SK-N-SH (cell line): ENCODE measurements around the gene DYNC2LI1. TPM values are rescaled to one million over a fixed set of nuclear protein-coding genes. Genes with fewer than 3 reads are reported as not detected.

Source experiments
- CTCF ChIA-PET: fragments of 300-600, 350-600 bp; formaldehyde crosslinking; extraction: SDS; loops from one replicate; lab custom pipeline; 2021; lab: Yijun Ruan, JAX
- POLR2A ChIA-PET: fragments of 350-600 bp; sonication (Branson Sonifier 250); formaldehyde crosslinking; extraction: SDS; loops from one replicate; lab custom pipeline; 2020; ENCODE audit warnings: antibody characterized with exemption, inconsistent platforms; lab: Yijun Ruan, JAX
- DNase-seq: peaks from one replicate; pipeline ENCODE4 v3.0.0; 2012
- H2AFZ ChIP-seq: fragments of 200-600 bp; sonication (generic); 2 replicates; pipeline ENCODE4 v1.8.1; 2016; ENCODE audit warnings: antibody characterized with exemption, mild to moderate bottlenecking, low read depth
- H3F3A ChIP-seq: fragments of 200-600 bp; sonication (generic); replicated peaks from 2 replicates; pipeline ENCODE3; 2016; ENCODE audit warnings: antibody characterized with exemption, mild to moderate bottlenecking; ENCODE audit not compliant: insufficient read depth
- H3K27ac ChIP-seq, 2 experiments: fragments of 200-500 bp in 1 of 2; fragments of 200-600 bp in 1 of 2; sonication (Bioruptor generic) in 1 of 2; sonication (generic), shearing (Covaris generic) in 1 of 2; 2 replicates each; pipeline versions ENCODE4 v1.5.1 to v1.6.1; 2014 to 2016; ENCODE audit warnings: low read depth in 2 of 2, inconsistent platforms in 1 of 2, low read length in 1 of 2, mild to moderate bottlenecking in 1 of 2, mixed read lengths in 1 of 2
- H3K27me3 ChIP-seq: fragments of 200-600 bp; sonication (generic), shearing (Covaris generic); 2 replicates; pipeline ENCODE4 v1.6.1; 2016; ENCODE audit warnings: mixed run types; ENCODE audit not compliant: insufficient read depth
- H3K36me3 ChIP-seq, 2 experiments: fragments of 200-500 bp in 1 of 2; fragments of 200-600 bp in 1 of 2; sonication (Bioruptor generic) in 1 of 2; sonication (generic) in 1 of 2; replicated peaks in 1 of 2; 2 replicates each; pipeline versions ENCODE3 to v1.5.1; 2014 to 2016; ENCODE audit warnings: low read length in 1 of 2, mild to moderate bottlenecking in 1 of 2; ENCODE audit not compliant: insufficient read depth in 2 of 2, control insufficient read depth in 1 of 2
- H3K4me1 ChIP-seq, 2 experiments: fragments of 200-500 bp in 1 of 2; fragments of 200-600 bp in 1 of 2; sonication (Bioruptor generic) in 1 of 2; sonication (generic), shearing (Covaris generic) in 1 of 2; 2 replicates each; pipeline versions ENCODE4 v1.5.1 to v1.6.1; 2014 to 2016; ENCODE audit warnings: low read depth in 1 of 2, low read length in 1 of 2, mixed run types in 1 of 2; ENCODE audit not compliant: insufficient read depth in 2 of 2, control insufficient read depth in 1 of 2
- H3K4me2 ChIP-seq: fragments of 200-600 bp; sonication (generic), shearing (Covaris generic); 2 replicates; pipeline ENCODE4 v1.6.1; 2017; ENCODE audit warnings: mixed run types
- H3K4me3 ChIP-seq, 2 experiments: fragments of 200-500 bp in 1 of 2; fragments of 200-600 bp in 1 of 2; sonication (Bioruptor generic) in 1 of 2; sonication (generic), shearing (Covaris generic) in 1 of 2; 2 replicates each; pipeline versions ENCODE4 v1.5.1 to v1.8.1; 2014 to 2016; ENCODE audit warnings: low read depth in 2 of 2, inconsistent platforms in 1 of 2, low read length in 1 of 2, mild to moderate bottlenecking in 1 of 2, mixed read lengths in 1 of 2, moderate library complexity in 1 of 2
- H3K79me2 ChIP-seq: fragments of 200-600 bp; sonication (generic); 2 replicates; pipeline ENCODE4 v1.8.1; 2017; ENCODE audit warnings: mild to moderate bottlenecking; ENCODE audit not compliant: insufficient read depth
- H3K9ac ChIP-seq: fragments of 200-600 bp; sonication (generic); 2 replicates; pipeline ENCODE4 v1.6.1; 2017; ENCODE audit warnings: mixed run types
- H3K9me2 ChIP-seq: fragments of 200-600 bp; sonication (generic); 2 replicates; pipeline ENCODE4 v1.6.1; 2017; ENCODE audit warnings: mixed run types
- H3K9me3 ChIP-seq: fragments of 200-600 bp; sonication (generic); 2 replicates; pipeline ENCODE4 v1.6.1; 2017; ENCODE audit warnings: mixed run types, mild to moderate bottlenecking, moderate library complexity
- H4K20me1 ChIP-seq: fragments of 200-600 bp; sonication (generic); 2 replicates; pipeline ENCODE4 v1.6.1; 2017; ENCODE audit warnings: mild to moderate bottlenecking, mixed run types; ENCODE audit not compliant: insufficient read depth
- FOSL2 ChIP-seq: IDR thresholded peaks from 2 replicates; pipeline ENCODE4 v1.4.0; 2012; ENCODE audit warnings: low read depth, mild to moderate bottlenecking, moderate library complexity, borderline replicate concordance
- IRF3 ChIP-seq: fragments of 150-350 bp; IDR thresholded peaks from 2 replicates; pipeline ENCODE4 v1.6.1; 2016; ENCODE audit warnings: mild to moderate bottlenecking, low read depth, low read length
- JUND ChIP-seq: IDR thresholded peaks from 2 replicates; pipeline ENCODE4 v1.4.0; 2012
- MXI1 ChIP-seq: IDR thresholded peaks from 2 replicates; pipeline ENCODE4 v1.6.1; 2012; ENCODE audit warnings: mild to moderate bottlenecking, low read depth, low read length, improper control_type of control experiment
- NRF1 ChIP-seq: IDR thresholded peaks from 2 replicates; pipeline ENCODE4 v1.6.1; 2012; ENCODE audit warnings: low read depth, mild to moderate bottlenecking, low read length
- PBX3 ChIP-seq: IDR thresholded peaks from 2 replicates; pipeline ENCODE4; 2012
- REST ChIP-seq: IDR thresholded peaks from 2 replicates; pipeline ENCODE4 v1.6.1; 2012; ENCODE audit warnings: mild to moderate bottlenecking, low read depth, low read length, moderate library complexity
- RXRA ChIP-seq: IDR thresholded peaks from 2 replicates; pipeline ENCODE4 v1.4.0; 2012; ENCODE audit warnings: low read depth, mild to moderate bottlenecking, borderline replicate concordance
- SIN3A ChIP-seq: IDR thresholded peaks from 2 replicates; pipeline ENCODE4 v1.6.1; 2012; ENCODE audit warnings: low read depth, mild to moderate bottlenecking, low read length, moderate library complexity, borderline replicate concordance
- SMC3 ChIP-seq: IDR thresholded peaks from 2 replicates; pipeline ENCODE4 v1.6.1; 2012; ENCODE audit warnings: low read depth, low read length, improper control_type of control experiment
- TCF12 ChIP-seq: IDR thresholded peaks from 2 replicates; pipeline ENCODE4 v1.4.0; 2012
- TEAD4 ChIP-seq: IDR thresholded peaks from 2 replicates; pipeline ENCODE4 v1.4.0; 2012; ENCODE audit warnings: mild to moderate bottlenecking, borderline replicate concordance; ENCODE audit not compliant: insufficient read depth
- YY1 ChIP-seq: IDR thresholded peaks from 2 replicates; pipeline ENCODE4 v1.4.0; 2012; ENCODE audit warnings: low read depth, mild to moderate bottlenecking
- ZBTB33 ChIP-seq: IDR thresholded peaks from 2 replicates; pipeline ENCODE4 v1.4.0; 2012; ENCODE audit warnings: low read depth, borderline replicate concordance
- WGBS: methylation state at CpG from one replicate; pipeline ENCODE4 v1.1.6; 2017; ENCODE audit warnings: low lambda C conversion rate; 5-methylcytosine and 5-hydroxymethylcytosine counted together
- polyA plus RNA-seq, 3 experiments: library from polyadenylated mRNA; depleted of rRNA; stranded (reverse); fragments of >200 nt; gene quantifications; 2 replicates each; pipeline ENCODE4 v1.2.3, GENCODE V29; 2012

DYNC2LI1 gene
- polyA plus RNA-seq, 1 of the 3 experiments (the other 2 are of a cell fraction): 20.4 TPM

- Histone ChIP-seq H3K36me3 (no peaks in the 10 kb centered on the region), H3K9ac (no peak overlapping the region), H3K9me2 (no peaks in the 10 kb centered on the region), H4K20me1 (no peaks in the 10 kb centered on the region), H3K9me3 (no peaks in the 10 kb centered on the region), H3K27me3 (no peaks in the 10 kb centered on the region; the same call in 1 of the 2 replicates), H3K4me2 (no peak overlapping the region), H3F3A (no peaks in the 10 kb centered on the region), H2AFZ (no peak overlapping the region), H3K27ac (no peak overlapping the region), H3K79me2 (no peaks in the 10 kb centered on the region), H3K4me1 (peaks cover 0 to 4% of the 10 kb centered on the region in 2 experiments; a peak in 1 of 4 replicates), H3K4me3 (no peak overlapping the region)
- DNase-seq: no peak
- POLR2A ChIA-PET: no interaction called here
- 50% methylated on average over 3 of the region's 3 CpGs for WGBS
- CTCF ChIA-PET: interaction anchor here (1.2 to 1.3 kb wide), 2 partner anchors 8 to 52 kb away, joined by 3 to 5 read pairs; no protein-coding TSS in a partner anchor
- no peak for TF ChIP-seq ZBTB33
- no peak for TF ChIP-seq PBX3
- TF ChIP-seq TCF12: no peak
- no peak for TF ChIP-seq YY1
- no peak for TF ChIP-seq SMC3
- TF ChIP-seq MXI1: no peak
- no peak for TF ChIP-seq SIN3A
- TF ChIP-seq JUND: no peak
- no peak for TF ChIP-seq REST
- no peak for TF ChIP-seq NRF1
- no peak for TF ChIP-seq TEAD4
- no peak for TF ChIP-seq RXRA
- no peak for TF ChIP-seq IRF3
- no peak for TF ChIP-seq FOSL2
These were observed 52.0 kb downstream of the DYNC2LI1 start for GRCh38 chr2:43825841-43826240.
